Measurements from ENCODE around the gene RPL19. TPM values are rescaled to one million over a fixed set of nuclear protein-coding genes. Genes with fewer than 3 reads are reported as not detected.

RPL19 gene
- total RNA-seq, 1 donor from 2014 or later = 2,751 TPM

DNA sequence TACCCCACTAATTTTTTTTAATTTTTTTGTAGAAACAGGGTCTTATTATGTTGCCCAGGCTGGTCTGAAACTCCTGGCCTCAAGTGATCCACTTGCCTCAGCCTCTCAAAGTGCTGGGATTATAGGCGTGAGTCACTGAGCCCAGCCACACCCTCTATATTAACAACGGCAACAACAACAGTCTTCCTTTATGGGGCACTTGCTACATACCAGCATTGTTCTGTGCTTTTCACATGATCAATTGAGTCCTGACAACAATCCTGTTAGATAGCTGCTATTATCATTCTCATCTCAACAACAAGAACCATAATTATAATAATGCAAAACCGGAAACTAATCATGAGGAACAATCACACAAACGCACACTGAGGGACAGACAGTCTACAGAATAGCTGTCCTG lies 21.5 kb upstream of the RPL19 start:
- Histone ChIP-seq H3K27ac (no peak overlapping the region), H2AFZ (replicated peaks) (no peak overlapping the region), H3K27me3 (no peaks in the 10 kb centered on the region), H3F3A (ENCODE audit: low read depth) (peaks cover 5% of the 10 kb centered on the region), H3K4me3 (no peak overlapping the region), H3K4me1 (no peaks in the 10 kb centered on the region), H3K9ac (no peak overlapping the region), H3K79me2 (ENCODE audit: low read depth) (no peaks in the 10 kb centered on the region), H3K4me2 (no peak overlapping the region), H3K9me3 (ENCODE audit: low read depth) (no peaks in the 10 kb centered on the region), H4K20me1 (ENCODE audit: low read depth) (no peaks in the 10 kb centered on the region), H3K36me3 (no peaks in the 10 kb centered on the region)
- no peaks in the 10 kb centered on the region for H3K27me3 Mint-ChIP-seq (ENCODE audit: insufficient read depth, low read depth)
- DNase-seq (ENCODE audit: low spot score) = no peak
- no peak for TF ChIP-seq EZH2 (IDR thresholded peaks at IDR 0.05)
- no peak for TF ChIP-seq EZH2phosphoT487 (IDR thresholded peaks at IDR 0.05)
- TF ChIP-seq, protein P1, sequence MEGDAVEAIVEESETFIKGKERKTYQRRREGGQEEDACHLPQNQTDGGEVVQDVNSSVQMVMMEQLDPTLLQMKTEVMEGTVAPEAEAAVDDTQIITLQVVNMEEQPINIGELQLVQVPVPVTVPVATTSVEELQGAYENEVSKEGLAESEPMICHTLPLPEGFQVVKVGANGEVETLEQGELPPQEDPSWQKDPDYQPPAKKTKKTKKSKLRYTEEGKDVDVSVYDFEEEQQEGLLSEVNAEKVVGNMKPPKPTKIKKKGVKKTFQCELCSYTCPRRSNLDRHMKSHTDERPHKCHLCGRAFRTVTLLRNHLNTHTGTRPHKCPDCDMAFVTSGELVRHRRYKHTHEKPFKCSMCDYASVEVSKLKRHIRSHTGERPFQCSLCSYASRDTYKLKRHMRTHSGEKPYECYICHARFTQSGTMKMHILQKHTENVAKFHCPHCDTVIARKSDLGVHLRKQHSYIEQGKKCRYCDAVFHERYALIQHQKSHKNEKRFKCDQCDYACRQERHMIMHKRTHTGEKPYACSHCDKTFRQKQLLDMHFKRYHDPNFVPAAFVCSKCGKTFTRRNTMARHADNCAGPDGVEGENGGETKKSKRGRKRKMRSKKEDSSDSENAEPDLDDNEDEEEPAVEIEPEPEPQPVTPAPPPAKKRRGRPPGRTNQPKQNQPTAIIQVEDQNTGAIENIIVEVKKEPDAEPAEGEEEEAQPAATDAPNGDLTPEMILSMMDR (IDR thresholded peaks at IDR 0.05) = no peak
- H3K4me1 Mint-ChIP-seq = peaks cover under 1% of the 10 kb centered on the region
- no peaks in the 10 kb centered on the region for H3K9me3 Mint-ChIP-seq
- H3K27ac Mint-ChIP-seq = no peak overlapping the region
- H3K4me3 Mint-ChIP-seq = no peak overlapping the region
- peaks cover 18% of the 10 kb centered on the region for H3K36me3 Mint-ChIP-seq

- Histone ChIP-seq H3K4me3 (no peak overlapping the region), H3K79me2 (ENCODE audit: low read depth) (no peaks in the 10 kb centered on the region), H3K36me3 (no peaks in the 10 kb centered on the region), H2AFZ (replicated peaks) (no peak overlapping the region), H3K27ac (no peak overlapping the region), H3F3A (ENCODE audit: low read depth) (peaks cover 5% of the 10 kb centered on the region), H3K9ac (no peak overlapping the region), H3K4me2 (no peak overlapping the region), H3K9me3 (ENCODE audit: low read depth) (no peaks in the 10 kb centered on the region), H4K20me1 (ENCODE audit: low read depth) (no peaks in the 10 kb centered on the region), H3K27me3 (no peaks in the 10 kb centered on the region), H3K4me1 (no peaks in the 10 kb centered on the region)
- no peaks in the 10 kb centered on the region for H3K4me1 Mint-ChIP-seq
- no peak overlapping the region for H3K27ac Mint-ChIP-seq
- H3K27me3 Mint-ChIP-seq (ENCODE audit: insufficient read depth, low read depth) = no peaks in the 10 kb centered on the region
- DNase-seq (ENCODE audit: low spot score) = no peak
- H3K36me3 Mint-ChIP-seq = peaks cover 24% of the 10 kb centered on the region
- TF ChIP-seq EZH2phosphoT487 (IDR thresholded peaks at IDR 0.05) = no peak
- TF ChIP-seq, protein P1 (IDR thresholded peaks at IDR 0.05) = no peak
- TF ChIP-seq EZH2 (IDR thresholded peaks at IDR 0.05) = no peak
- no peak overlapping the region for H3K4me3 Mint-ChIP-seq
- no peaks in the 10 kb centered on the region for H3K9me3 Mint-ChIP-seq
These were observed 18.8 kb upstream of the RPL19 start for GRCh38 chr17:39181303-39181702.

- Histone ChIP-seq H3K4me3 (no peak overlapping the region), H3K4me1 (no peaks in the 10 kb centered on the region), H3K79me2 (ENCODE audit: low read depth) (no peaks in the 10 kb centered on the region), H3F3A (ENCODE audit: low read depth) (peaks cover 5% of the 10 kb centered on the region), H3K9ac (no peak overlapping the region), H3K4me2 (no peak overlapping the region), H4K20me1 (ENCODE audit: low read depth) (no peaks in the 10 kb centered on the region), H2AFZ (replicated peaks) (no peak overlapping the region), H3K36me3 (no peaks in the 10 kb centered on the region), H3K9me3 (ENCODE audit: low read depth) (no peaks in the 10 kb centered on the region), H3K27ac (no peak overlapping the region), H3K27me3 (no peaks in the 10 kb centered on the region)
- no peak overlapping the region for H3K4me3 Mint-ChIP-seq
- no peak for DNase-seq (ENCODE audit: low spot score)
- H3K4me1 Mint-ChIP-seq = no peaks in the 10 kb centered on the region
- peaks cover 16% of the 10 kb centered on the region for H3K36me3 Mint-ChIP-seq
- no peak overlapping the region for H3K27ac Mint-ChIP-seq
- TF ChIP-seq, protein P1 (IDR thresholded peaks at IDR 0.05) = no peak
- TF ChIP-seq EZH2phosphoT487 (IDR thresholded peaks at IDR 0.05) (no peak), EZH2 (IDR thresholded peaks at IDR 0.05) (no peak)
- H3K27me3 Mint-ChIP-seq (ENCODE audit: insufficient read depth, low read depth) = no peaks in the 10 kb centered on the region
- H3K9me3 Mint-ChIP-seq = no peaks in the 10 kb centered on the region
These were observed 17.0 kb upstream of the RPL19 start for GRCh38 chr17:39183045-39183444.
